ENCODE measurements around the gene BCL2L11.

DNA sequence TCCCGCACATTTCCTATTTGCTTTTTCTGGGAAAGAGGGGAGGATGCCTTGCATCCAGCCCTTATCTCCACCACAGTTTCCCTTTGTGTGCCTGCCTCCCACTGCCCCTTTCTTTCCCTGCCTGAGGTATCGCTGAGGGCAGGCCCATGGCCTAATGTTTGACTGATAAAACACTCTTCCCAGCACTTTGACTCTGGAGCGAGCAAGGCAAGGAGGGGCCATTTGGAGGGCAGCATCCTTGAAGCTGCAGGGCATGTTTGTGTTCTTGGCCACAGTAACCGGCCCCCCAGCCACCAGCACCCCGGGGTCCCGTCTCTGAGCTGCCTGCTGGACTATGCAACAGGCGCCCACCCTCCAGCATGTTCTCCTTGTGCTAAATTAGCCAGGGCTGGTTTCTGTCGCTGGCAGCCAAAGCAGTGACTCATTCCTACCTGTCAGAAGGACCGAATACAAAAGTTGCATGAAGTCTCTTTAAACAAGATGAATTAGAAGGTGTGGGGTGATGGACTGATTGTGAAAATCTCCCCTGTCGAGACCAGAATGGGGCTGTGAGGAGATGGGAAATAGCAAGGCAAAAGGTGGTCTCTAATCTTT is 50.7 kb downstream of the BCL2L11 start:
- no peak for TF ChIP-seq POLR2A (IDR thresholded peaks at IDR 0.05; ENCODE audit: extremely low read depth, insufficient read length)
- TF ChIP-seq, protein P1, sequence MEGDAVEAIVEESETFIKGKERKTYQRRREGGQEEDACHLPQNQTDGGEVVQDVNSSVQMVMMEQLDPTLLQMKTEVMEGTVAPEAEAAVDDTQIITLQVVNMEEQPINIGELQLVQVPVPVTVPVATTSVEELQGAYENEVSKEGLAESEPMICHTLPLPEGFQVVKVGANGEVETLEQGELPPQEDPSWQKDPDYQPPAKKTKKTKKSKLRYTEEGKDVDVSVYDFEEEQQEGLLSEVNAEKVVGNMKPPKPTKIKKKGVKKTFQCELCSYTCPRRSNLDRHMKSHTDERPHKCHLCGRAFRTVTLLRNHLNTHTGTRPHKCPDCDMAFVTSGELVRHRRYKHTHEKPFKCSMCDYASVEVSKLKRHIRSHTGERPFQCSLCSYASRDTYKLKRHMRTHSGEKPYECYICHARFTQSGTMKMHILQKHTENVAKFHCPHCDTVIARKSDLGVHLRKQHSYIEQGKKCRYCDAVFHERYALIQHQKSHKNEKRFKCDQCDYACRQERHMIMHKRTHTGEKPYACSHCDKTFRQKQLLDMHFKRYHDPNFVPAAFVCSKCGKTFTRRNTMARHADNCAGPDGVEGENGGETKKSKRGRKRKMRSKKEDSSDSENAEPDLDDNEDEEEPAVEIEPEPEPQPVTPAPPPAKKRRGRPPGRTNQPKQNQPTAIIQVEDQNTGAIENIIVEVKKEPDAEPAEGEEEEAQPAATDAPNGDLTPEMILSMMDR (IDR thresholded peaks at IDR 0.05; ENCODE audit: low read depth, low read length) = no peak
- TF ChIP-seq, protein P2, sequence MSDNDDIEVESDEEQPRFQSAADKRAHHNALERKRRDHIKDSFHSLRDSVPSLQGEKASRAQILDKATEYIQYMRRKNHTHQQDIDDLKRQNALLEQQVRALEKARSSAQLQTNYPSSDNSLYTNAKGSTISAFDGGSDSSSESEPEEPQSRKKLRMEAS (IDR thresholded peaks at IDR 0.05; ENCODE audit: low read depth, low read length) = no peak
- TF ChIP-seq MYC (IDR thresholded peaks at IDR 0.05; ENCODE audit: low read depth, low read length) = no peak

All from NB4 (cell line).